Vagina (tissue), 2 donors: ENCODE results near the gene MROH9. TPM values are rescaled to one million over a fixed set of nuclear protein-coding genes. Genes with fewer than 3 reads are reported as not detected.
"Not testable (repeated sequence)": the region's sequence is repeated elsewhere in the genome, so short reads cannot be mapped to it uniquely, and the experiment has no call there.

Source experiments
- DNase-seq, 2 donors: peaks; one replicate each; pipeline ENCODE4 v3.0.0-alpha.2; 2017; ENCODE audit errors: extremely low spot score in 2 of 2
- H3K27ac ChIP-seq: fragments of 200-600 bp; sonication (generic); one replicate; pipeline ENCODE4 v1.5.1; 2019
- H3K27me3 ChIP-seq: fragments of 200-600 bp; sonication (generic); one replicate; pipeline ENCODE4 v1.5.1; 2019
- H3K36me3 ChIP-seq, 2 donors: fragments of 200-600 bp; sonication (generic); one replicate each; pipeline ENCODE4 v1.5.1; 2017 to 2019
- H3K4me1 ChIP-seq: fragments of 200-600 bp; sonication (generic); one replicate; pipeline ENCODE4 v1.5.1; 2019
- H3K4me3 ChIP-seq, 2 donors: fragments of 200-600 bp; sonication (generic); 1 replicate in 1 of 2; 2 replicates in 1 of 2; pipeline ENCODE4 v1.5.1; 2016 to 2019
- H3K9me3 ChIP-seq: fragments of 200-600 bp; sonication (generic); one replicate; pipeline ENCODE4 v1.5.1; 2019
- CTCF ChIP-seq, 3 experiments: fragments of 450-650 bp in 2 of 3; fragments of 200-600 bp in 1 of 3; sonication (generic) in 1 of 3; IDR thresholded peaks; one replicate each; pipeline ENCODE4 v1.5.1; 2017 to 2019; ENCODE audit warnings: antibody characterized with exemption in 3 of 3, mild to moderate bottlenecking in 2 of 3, moderate library complexity in 2 of 3
- POLR2A ChIP-seq, 2 donors: fragments of 450-650 bp; IDR thresholded peaks; one replicate each; pipeline ENCODE4 v1.6.1; 2017; ENCODE audit warnings: antibody characterized with exemption in 2 of 2, mild to moderate bottlenecking in 2 of 2, moderate library complexity in 2 of 2
- POLR2AphosphoS5 ChIP-seq, 2 donors: sonication (generic); formaldehyde crosslinking; IDR thresholded peaks; one replicate each; pipeline ENCODE4 v1.9.0; 2017; ENCODE audit warnings: antibody characterized with exemption in 2 of 2, mild to moderate bottlenecking in 2 of 2, low read depth in 1 of 2; ENCODE audit not compliant: insufficient read depth in 1 of 2
- intact Hi-C: fragments of 100-400 bp; cut with DNase I; formaldehyde crosslinking; loops from one replicate; pipeline ENCODE4 v1.15.1; 2023
- total RNA-seq: library from RNA; depleted of rRNA; stranded (reverse); fragments of >200 nt; gene quantifications from one replicate; pipeline ENCODE4 v1.2.3, GENCODE V29; 2016

MROH9 gene
- total RNA-seq, 1 donor from 2014 or later, result not detected

DNA sequence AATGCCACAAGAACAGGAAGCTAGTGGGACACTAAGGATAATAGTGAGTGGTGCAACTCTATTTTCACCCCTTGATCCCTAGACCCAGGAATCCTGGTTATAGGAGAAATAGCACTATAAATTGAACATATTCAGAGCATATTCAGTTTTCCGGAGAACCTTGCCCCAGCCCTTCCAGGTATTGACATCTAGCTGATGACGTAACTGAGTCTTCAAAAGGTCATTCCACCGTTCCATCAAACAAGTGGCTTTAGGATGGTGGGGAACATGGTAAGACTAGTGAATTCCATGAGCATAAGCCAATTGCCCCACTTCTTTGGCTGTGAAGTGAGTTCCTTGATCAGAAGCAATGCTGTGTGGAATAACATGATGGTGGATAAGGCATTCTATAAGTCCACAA, 2.9 kb downstream of the MROH9 start:
- no peak for DNase-seq
- Histone ChIP-seq H3K27ac (no peak overlapping the region), H3K27me3 (no peaks in the 10 kb centered on the region), H3K4me1 (no peaks in the 10 kb centered on the region), H3K4me3 (no peak overlapping the region), H3K9me3 (no peaks in the 10 kb centered on the region), H3K36me3 (no peaks in the 10 kb centered on the region)
- intact Hi-C loops, result no loop called here
- TF ChIP-seq POLR2AphosphoS5 (IDR thresholded peaks at IDR 0.05; ENCODE audit: insufficient read depth in 1 of 2, low read depth in 1 of 2) (no peak), CTCF (IDR thresholded peaks at IDR 0.05) (no peak), POLR2A (IDR thresholded peaks at IDR 0.05) (no peak)

GRCh38 chr1:170939476-170939875, 4.1 kb downstream of the MROH9 start:
- Histone ChIP-seq H3K36me3 (no peaks in the 10 kb centered on the region), H3K4me3 (no peak overlapping the region), H3K4me1 (no peaks in the 10 kb centered on the region), H3K27ac (no peak overlapping the region), H3K27me3 (no peaks in the 10 kb centered on the region), H3K9me3 (no peaks in the 10 kb centered on the region)
- no peak for TF ChIP-seq POLR2AphosphoS5 (IDR thresholded peaks at IDR 0.05; ENCODE audit: insufficient read depth in 1 of 2, low read depth in 1 of 2)
- intact Hi-C loops, result no loop called here
- DNase-seq, result no peak

DNA sequence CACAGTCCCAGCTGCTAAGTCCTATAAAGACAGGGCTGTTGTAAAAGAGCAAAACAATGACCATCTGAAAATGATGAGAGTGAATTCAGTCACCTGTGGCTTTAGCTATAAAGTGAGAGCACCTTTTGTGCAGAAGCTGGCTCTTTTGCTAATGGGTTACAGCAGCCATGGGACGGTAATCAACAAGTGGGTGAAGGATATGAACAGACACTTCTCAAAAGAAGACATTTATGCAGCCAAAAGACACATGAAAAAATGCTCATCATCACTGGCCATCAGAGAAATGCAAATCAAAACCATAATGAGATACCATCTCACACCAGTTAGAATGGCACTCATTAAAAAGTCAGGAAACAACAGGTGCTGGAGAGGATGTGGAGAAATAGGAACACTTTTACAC, 16.4 kb downstream of the MROH9 start:
- H3K9me3 ChIP-seq, H3K27me3 ChIP-seq, DNase-seq, intact Hi-C loops, H3K36me3 ChIP-seq, H3K27ac ChIP-seq, H3K4me3 ChIP-seq, H3K4me1 ChIP-seq: not testable (repeated sequence)

DNA sequence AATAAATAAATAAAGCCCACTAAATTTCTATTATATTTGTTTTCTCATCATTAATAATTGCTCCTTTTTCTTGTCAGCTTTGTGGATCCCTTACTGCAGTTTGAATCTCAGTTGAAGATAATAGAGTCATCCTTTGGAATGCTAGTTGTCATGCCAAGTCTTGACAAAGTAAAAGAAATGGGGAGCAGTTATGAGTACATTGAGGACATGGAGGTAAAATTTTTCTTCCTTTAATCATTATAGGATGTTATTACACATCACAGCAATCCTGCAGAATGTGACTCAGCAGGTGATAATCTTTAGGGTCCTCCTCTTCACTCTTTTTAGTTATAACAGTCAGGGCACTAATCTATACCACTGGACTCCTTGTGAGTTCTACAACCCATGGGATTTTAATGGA, 24.1 kb downstream of the MROH9 start:
- no peak for TF ChIP-seq POLR2A (IDR thresholded peaks at IDR 0.05)
- TF ChIP-seq CTCF (IDR thresholded peaks at IDR 0.05), result no peak
- TF ChIP-seq POLR2AphosphoS5 (IDR thresholded peaks at IDR 0.05; ENCODE audit: insufficient read depth in 1 of 2, low read depth in 1 of 2), result no peak
- H3K4me1 ChIP-seq, result no peaks in the 10 kb centered on the region
- no peak overlapping the region for H3K27ac ChIP-seq
- H3K36me3 ChIP-seq, result no peaks in the 10 kb centered on the region
- no peak overlapping the region for H3K4me3 ChIP-seq
- H3K9me3 ChIP-seq, result no peaks in the 10 kb centered on the region
- H3K27me3 ChIP-seq, result no peaks in the 10 kb centered on the region
- DNase-seq, result no peak
- intact Hi-C loops, result no loop called here

DNA sequence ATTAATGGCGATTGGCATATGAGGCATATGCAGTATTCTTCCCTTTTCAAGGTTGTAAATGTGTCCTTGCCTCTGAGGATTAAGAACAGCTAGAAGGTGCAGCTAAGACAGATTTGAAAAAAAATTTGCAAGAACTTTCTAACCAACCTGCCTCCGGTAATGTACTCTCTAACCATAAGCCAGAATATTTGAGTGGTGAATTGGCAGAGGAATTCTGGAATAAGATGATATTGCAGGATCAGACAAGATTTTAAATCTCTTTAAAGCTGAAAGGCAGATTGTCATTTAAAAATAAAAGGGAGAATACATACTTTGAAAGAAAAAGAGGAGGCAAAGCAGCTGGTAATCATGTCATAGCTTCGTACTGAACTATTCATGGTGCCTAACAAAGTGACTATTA, 29.2 kb downstream of the MROH9 start:
- Histone ChIP-seq H3K36me3 (no peaks in the 10 kb centered on the region), H3K4me1 (no peaks in the 10 kb centered on the region), H3K4me3 (no peak overlapping the region), H3K27me3 (no peaks in the 10 kb centered on the region), H3K27ac (no peak overlapping the region), H3K9me3 (no peaks in the 10 kb centered on the region)
- DNase-seq, result no peak
- intact Hi-C loops, result no loop called here
- no peak for TF ChIP-seq POLR2AphosphoS5 (IDR thresholded peaks at IDR 0.05; ENCODE audit: insufficient read depth in 1 of 2, low read depth in 1 of 2)
- TF ChIP-seq POLR2A (IDR thresholded peaks at IDR 0.05), result no peak
- TF ChIP-seq CTCF (IDR thresholded peaks at IDR 0.05), result no peak

DNA sequence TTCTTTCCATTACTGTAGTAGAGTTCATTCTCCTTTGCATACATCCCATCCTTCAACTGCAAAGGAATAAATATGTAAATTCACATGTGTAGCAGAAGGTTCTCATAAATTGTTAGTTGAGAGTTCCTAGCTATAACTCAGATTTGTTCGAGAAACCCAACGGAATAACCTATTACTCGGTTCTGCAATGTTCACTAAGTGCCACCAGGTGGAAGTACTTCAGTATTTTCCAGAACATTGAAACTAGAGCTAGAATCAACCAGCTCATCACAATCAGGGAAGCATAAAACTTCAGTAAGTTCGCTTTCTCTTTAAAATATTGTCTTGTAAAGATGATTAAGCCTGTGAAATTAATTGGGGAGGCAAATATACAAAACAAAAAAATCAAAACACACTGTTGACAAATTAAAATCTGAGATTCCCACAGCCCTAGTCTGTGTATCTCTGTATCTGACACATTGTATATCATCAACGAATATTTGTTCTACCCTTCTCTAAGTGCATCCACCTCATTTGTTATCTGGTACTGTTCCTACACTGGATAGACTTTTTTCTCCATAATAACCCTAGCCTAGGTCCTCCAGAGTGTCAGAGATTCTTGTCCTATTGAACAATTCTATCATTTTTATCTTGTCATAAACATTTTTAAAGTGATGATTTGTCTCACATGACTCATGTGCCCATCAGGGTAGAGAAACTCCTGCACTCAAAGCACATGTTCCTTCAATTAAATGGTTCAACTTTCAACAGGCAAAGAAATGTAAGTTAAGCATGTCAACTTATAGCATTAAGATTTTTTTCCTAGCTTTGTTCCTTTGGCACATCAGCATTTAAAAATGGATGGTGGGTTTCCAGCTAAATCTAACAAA, 31.9 kb downstream of the MROH9 start:
- no peak overlapping the region for H3K4me3 ChIP-seq
- DNase-seq, result no peak
- intact Hi-C loops, result no loop called here
- no peaks in the 10 kb centered on the region for H3K9me3 ChIP-seq
- H3K4me1 ChIP-seq, result no peaks in the 10 kb centered on the region
- no peak overlapping the region for H3K27ac ChIP-seq
- TF ChIP-seq POLR2AphosphoS5 (IDR thresholded peaks at IDR 0.05; ENCODE audit: insufficient read depth in 1 of 2, low read depth in 1 of 2) (no peak), POLR2A (IDR thresholded peaks at IDR 0.05) (no peak), CTCF (IDR thresholded peaks at IDR 0.05) (peak in 2 of 3 experiments; percentile 39 to 64)
- no peaks in the 10 kb centered on the region for H3K36me3 ChIP-seq
- no peaks in the 10 kb centered on the region for H3K27me3 ChIP-seq
